Putamen (tissue), 1 donor: ENCODE data around the gene CD79B.

Experiments used
- DNase-seq: peaks from one replicate; pipeline ENCODE4 v3.0.0-alpha.2; 2016; ENCODE audit warnings: low spot score

Gene CD79B

DNA sequence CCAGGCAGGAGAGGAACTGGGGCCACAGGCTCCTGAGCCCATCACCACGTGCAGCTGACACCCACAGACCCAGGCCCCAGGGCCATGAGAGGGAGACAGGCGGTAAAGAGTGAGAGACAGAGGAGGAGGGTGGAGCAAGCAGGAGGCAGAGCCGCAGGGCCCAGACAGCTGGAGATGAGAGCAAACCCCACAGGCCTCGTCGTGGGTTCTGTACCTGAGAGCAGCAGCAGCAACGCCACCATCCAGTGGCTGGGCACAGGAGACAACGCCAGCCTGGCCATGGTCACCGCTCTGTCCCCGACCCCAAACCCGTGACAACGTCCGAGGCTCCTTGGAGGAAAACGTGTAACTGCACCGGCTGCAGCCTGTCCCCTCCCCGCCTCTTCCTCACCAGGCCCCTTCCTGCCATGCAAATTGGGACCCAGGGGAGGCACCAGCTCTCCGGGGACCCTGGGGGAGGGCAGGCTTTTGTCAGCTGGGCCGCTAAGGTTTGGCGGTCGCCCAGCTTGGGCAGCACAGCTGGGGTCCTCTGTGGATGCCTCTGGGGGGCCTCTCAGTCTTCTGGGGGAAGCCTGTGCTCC lies at the start of gene CD79B:
TSS of gene CD79B (minus strand) at position 351 of the 581 bp plus-strand sequence. CDS start at position 281, 70 bp downstream.
- DNase-seq, result no peak

DNA sequence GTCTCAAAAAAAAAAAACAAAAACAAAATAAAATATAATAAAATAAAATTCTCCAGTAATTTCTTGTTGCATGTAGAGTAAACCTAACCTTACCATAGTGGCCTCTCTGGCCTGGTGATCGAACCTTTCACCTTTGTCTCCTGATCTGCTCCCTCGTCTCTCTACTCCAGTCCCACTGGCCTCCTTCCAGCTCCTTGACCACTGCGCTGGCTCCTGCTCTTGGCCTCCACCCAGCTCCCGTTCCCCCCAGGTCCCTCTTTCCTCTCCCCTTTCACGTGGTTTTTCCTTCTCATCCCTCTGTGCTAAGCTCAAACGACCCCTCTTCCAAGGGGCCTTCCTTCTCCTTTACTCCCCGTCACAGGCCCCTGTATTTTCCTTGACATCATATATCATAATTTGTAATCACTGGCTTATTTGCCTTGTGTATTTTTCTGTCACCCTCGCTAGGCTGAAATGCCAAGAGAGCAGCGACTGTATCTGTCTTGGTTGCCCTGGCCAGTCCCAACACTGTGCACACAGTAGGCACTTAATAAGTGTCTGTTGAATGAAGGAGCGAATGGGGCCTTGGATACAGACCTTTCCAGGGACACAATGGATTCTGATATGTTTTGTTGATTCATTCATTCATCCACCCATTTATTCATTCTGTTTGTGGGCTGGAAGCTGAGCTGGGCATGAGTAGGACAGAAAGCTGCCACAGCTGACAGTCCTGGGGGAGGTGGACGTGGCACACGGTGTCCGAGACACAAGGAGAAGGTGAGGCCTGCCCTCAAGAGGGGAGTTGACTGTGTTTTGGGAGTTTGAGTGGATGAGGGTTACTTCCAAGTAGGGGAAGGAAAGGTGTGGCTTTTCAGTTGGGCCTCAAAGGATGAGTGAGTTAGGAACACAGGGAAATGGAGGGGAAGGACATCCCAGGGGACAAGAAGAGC lies 46.4 kb upstream of the CD79B start:
- DNase-seq, result no peak

DNA sequence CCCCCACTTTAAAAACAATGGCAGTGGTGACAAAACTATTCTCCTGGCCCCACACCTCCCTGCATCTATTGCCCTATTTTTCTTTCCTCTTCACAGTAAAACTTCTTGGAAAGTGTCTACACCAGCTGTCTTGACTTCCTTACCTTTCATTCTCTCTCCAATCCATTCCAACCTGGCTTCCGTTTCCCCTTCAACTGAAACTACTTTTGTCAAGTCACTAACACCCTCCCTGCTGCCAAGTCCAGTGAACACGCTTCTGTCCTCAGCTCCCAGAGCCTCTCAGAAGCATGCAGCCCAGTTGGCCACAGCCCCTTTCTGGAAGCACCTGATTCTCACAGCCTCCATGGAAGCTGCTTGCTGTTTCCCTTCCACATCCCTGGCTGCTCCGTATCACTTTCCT lies 44.6 kb upstream of the CD79B start:
- no peak for DNase-seq

DNA sequence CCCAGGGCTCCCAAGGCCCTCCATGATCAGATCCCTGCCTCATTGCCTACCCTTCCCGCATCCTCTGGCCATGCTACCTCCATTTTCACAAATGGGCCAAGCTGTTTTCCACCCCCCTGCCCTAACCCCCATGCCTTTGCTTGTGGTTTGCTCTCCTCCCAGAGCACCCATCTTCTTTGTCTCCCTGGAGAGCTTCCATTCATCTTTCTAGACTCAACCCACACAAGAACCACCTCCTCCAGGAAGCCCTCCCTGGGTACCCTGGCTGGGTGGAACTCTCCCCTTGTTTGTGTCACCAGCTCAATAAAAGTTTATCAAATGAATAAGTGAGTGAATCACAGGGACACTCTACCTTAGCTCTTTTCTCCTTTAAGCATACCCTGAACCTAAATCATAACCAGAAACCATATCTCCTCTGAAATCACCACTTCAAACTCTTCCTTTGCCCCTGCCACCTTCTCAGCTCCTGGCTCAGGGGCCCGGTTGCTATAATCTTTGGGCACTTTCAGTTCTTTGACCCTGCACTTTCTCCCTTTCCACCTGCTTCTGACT lies 43.5 kb upstream of the CD79B start:
- DNase-seq, result no peak

DNA sequence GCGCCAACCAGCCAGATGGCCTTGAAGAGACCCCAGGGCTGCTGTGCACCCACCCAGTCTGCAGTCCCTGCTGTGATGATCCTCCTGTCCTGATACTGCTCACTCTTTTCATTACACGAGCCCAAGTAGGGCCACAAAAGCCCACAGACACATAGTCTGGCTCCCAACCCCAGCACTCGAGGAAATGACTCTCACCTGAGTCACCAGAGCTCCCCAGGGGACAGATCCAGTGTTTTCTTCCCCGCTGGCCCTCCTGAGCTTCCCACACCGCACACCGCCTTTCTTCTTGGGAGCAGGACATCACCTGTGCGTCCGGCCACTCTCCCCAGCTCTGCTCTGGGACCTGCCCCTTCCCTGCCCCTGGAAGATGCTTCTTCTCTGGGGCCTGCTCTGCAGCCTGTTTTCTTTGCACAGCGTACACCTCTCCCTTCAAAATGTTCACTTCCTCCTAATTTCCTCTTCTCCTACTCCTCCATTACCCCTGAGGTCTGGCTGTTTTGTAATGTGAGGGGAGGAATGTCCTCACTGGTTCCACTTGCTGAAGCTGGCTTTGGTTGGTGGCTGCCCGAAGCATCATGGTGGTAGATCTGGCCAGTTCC lies 42.6 kb upstream of the CD79B start:
- no peak for DNase-seq

DNA sequence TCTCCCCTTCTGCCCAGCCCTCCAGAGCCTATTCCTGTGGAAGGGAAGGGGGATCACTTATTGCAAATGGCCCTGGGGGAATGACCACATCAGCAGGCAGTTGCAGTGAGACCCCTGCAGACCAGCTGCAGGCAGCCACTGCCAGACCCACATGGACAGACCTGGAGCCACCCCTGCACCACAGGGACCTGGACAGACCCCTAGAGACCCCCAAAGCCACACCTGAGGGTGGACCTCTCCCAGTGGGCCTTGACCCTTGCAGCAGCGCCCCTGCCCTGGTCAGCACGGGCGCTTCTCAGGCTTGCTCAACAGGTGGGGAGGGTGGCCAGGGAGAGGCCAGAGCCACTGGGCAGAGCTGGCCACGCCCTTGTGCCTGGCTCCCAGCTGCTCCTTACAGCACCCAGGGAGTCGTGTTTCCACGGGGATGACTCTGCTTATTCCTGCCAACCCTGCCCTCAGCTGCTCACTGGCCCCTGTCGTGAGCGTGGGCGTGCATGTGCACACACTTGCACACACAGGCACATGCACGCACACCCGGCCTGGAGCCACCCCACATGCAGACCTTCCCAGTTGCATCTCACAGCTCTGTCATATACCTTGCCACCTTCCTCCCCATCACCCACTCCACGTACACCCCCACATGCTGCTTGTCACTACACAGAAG lies 41.9 kb upstream of the CD79B start:
- DNase-seq, result no peak

DNA sequence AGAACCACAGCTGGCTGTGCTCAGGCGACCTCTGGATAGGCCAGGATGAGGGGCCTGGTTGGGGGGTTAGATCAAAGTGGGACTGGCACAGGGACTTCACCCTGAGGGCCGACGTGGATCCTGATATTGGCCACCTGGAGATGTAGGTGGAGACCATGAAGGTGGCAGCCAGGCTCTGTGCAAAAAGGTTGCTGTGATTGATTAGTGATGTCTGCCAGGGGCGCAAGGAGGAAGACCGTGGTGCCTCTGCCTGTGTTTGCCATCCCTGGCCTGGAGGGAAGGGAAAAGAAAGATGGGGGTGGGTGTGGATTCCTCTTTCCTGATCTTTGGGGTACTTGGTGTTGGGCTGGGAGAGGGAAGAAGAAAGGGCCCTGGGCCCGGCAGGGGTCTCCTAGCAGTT lies 41.1 kb upstream of the CD79B start:
- DNase-seq, result no peak

DNA sequence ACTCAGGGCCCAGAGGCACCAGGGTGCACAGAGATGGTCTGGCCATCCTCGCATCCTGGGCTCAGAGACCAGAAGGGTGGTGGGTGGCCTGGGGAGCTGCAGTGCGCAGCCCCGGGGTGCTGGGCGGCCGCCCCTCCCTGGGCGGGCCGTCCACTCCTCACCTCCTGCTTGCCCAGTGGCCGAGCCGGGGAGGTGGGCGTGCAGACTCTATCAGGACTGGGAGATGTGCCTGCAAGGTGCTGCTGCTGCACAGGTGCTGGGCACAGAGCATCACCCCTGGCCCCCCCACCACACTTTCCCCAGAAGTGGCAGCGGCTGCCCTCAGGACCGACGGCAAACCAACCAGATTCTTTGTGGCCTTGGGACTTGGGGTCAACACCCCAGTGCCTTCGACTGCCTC lies 40.7 kb upstream of the CD79B start, which contains the start of gene SCN4A:
TSS of gene SCN4A (minus strand) at position 123 of the 400 bp plus-strand sequence. CDS start at position 46, 77 bp downstream.
- no peak for DNase-seq

DNA sequence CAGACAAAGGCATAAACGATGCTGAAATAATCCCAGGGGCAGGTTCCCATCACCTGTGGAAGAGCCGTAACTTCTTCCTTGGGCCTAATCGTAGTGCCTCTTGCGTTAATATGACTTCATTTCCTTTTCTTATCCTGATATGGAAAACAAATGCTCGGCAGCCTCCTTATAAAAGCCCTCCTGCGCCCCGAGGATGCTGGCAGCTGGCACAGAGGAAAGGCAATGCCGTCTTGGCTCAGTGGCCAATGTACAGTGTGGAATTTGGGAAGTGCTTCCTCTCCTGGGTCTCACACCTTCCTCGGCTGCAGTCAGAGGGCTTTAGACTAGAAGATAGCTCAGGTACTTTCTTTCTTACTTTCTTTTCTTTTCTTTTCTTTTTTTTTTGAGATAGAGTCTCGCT lies 37.1 kb upstream of the CD79B start:
- DNase-seq, result no peak

DNA sequence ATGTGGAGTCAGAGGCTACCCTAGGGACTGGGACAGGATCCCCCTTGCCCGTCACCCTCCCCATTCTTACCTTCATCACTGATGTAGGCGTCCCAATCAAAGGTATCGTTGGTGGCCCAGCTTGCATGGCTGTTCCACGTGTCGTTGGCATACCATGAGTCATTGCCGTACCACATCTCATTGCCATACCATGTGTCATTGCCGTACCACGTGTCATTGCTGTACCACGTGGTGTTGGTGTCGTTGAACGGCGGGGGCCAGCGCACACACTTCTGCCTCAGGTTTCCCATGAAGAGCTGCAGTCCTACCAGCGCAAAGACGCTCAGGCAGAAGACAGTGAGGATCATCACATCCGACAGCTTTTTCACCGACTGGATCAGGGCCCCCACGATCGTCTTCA lies 35.8 kb upstream of the CD79B start:
- DNase-seq, result no peak

DNA sequence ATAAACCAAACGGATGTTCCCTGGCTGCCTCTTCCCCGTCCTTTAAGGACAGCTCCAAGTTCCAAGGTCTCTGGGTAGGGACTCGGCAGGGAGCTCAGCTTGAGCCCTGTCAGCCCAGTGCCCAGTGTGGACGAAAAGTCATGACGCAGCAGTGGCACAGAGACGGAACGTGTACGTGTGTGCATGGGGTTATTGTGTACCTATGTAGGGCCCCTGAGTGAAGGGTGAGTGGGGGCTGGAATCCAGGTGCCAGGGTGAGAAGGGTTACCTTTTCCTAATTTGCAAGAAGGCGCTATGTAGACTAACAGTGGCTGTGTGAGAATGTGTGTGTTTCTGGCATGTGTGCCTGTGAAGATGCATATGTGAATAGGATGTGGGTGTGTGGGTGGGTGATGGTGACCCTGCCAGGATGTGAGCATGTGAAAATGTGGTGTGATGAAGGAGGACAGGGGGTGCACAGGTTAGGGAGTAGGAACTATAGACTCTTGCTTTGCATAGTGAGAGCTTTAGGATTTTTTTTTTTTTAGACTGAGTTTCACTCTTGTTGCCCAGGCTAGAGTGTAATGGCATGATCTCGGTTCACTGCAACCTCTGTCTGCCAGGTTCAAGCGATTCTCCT lies 34.6 kb upstream of the CD79B start:
- DNase-seq, result no peak

DNA sequence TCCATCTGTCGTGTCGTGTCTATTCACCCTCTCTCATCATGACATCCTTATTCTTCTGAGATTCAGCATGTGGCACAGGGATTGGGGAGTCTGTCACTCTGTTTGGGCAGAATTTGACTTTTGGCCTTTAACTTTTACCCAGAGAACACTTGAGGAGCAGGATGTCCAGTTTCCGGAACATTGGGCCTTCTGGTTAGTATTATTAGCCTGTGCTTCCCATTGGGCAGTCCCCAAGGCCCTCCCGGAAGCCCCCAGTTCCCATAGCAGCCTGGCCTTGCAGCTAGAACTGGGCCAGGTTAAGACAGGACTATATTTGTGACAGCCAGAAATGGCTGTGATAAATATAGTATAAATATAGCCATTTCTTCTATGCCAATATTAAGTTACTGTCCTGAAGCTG lies 31.0 kb upstream of the CD79B start:
- no peak for DNase-seq

DNA sequence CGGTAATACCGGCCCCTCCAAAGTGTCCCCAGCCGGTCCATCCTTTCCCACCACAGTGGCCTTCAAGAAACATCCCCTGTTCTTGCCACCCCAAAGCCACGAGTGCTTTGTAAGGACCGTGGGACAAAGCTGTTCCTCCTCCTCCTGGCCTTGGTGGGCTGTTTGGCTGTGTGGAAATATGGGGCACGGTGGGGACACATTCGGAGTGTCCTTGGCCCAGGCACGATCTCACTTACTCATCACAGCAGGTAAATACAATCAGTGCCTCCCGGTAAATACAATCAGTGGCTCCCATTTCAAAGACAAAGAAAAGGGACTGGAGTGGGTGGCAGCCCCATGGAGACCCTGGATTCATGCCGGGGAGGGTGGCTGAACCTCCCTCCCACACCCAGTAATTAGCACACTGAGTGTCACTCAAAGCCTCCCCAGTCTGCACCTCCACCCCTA lies 30.2 kb upstream of the CD79B start:
- DNase-seq, result no peak

DNA sequence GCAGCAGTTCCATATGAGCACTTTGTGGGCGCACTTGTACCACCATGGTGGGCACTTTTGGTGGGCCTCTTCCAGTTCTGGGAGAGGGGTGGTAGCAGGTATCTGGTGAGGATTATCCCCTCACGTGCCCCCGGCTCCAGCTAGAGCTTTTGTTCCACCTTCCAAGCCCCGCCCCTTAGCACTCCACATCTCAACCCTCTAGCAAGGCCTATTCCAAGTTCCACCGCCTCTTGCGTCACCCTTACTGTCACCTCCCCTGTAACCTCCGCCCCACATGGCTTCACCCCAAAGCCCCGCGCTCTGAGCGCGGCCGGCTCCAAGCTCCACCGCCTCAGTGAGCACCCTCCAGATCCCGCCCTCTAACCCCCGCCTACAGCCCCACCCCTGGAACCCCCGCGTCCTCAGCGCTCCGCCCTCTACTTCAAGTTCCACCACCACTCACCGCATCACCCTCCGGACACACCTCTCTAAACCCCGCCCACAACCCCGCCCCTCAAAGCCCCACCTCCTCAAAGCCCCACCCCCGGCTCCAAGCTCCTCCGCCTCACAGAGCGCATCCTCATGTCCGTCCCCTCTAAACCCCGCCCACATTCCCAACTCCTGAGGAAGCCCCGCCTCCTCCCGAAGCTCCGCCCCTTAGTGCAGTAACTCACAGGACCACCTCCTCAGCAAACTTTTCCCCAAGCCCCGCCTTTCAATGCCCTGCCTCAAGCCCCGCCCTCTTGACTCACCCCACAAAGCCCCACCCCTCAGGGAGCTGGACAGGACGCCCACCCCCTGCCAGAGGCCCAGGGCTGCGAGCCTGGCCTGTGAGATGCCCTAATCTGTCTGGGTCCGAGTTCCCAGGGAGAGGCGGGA lies 29.5 kb upstream of the CD79B start:
- no peak for DNase-seq

DNA sequence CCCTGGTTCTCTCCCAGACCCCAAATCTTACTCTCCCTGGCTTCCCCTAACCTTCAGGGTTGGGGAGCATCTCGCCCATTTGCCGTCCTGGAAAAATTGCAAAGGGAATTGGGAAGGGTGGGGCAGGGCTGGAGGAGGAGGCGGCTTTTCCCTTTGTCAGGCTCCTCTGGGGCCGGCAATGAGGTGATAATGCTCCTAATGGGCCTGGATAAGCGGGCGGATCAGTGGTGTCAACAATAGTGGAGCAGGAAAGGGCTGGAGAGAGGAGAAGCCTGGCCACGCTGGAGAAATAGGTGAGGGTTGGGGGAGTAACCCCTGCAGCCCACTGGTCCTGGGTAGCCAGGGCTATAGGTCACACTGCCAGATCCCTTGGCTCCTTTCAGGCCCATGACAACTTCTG lies 28.3 kb upstream of the CD79B start:
- no peak for DNase-seq

DNA sequence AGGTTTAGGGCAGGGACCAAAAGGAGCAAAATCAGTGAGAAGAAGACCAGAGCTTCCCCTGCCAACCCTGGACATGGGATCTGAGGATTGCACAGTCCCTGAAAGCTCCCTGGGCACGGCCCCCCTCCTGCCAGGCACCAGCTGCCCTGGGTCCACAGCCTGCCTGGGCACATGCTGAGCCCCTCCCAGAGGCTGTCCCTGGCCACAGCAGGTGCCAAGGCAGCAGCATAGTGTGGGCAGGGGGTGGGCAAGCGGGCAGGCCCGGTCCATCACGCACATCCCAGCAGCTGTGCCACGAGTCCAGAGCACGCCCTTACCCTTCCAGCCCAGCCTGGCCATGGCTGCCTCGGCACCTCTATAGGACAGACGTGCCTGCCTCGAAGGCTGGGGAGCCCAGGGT lies 27.9 kb upstream of the CD79B start:
- no peak for DNase-seq

DNA sequence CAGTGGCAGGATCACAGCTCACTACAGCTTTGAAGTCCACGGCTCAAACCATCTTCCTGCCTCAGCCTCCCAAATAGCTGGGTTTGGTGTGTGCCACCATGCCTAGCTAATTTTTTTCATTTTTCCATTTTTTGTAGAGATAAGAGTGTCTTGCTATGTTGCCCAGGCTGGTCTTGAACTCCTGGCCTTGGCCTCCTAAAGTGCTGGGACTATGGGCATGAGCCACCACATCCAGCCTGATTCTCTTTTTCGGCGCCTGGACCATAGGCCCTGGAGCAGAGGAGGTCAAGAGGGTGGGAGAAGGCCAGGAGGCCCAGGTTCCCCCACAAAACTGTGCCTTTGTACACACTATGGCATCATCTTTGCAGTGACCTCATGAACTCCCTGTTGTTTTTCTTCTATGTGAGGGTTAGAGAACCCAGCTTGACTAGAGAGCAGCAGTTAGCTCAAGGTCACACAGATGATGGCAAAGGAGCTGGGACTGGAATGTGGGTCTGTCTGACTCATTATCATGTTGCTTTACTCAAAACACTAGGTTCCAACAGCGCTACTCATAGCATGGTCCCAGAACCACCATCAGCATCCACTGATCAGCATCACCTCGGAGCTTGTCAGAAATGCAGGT lies 24.3 kb upstream of the CD79B start:
- no peak for DNase-seq

DNA sequence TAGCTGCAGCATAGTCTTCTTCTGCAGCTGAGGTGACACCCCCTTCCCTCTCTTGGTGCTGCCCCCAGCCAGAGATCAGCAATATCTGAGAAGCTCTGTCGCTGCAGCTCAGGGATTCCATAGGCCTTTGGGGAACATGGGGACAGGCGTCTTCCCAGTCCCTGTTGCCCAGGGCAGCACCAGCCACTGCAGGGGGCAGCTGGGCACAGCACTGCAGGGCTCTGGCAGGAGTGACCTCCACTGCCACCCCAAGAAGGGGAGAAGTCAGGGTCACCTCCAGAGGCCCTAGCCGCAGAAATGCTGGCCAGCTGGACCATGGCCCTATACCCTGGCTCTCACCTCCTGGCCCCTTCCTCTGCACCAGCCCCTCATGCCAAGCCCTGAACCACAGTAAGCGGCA lies 23.7 kb upstream of the CD79B start:
- no peak for DNase-seq

DNA sequence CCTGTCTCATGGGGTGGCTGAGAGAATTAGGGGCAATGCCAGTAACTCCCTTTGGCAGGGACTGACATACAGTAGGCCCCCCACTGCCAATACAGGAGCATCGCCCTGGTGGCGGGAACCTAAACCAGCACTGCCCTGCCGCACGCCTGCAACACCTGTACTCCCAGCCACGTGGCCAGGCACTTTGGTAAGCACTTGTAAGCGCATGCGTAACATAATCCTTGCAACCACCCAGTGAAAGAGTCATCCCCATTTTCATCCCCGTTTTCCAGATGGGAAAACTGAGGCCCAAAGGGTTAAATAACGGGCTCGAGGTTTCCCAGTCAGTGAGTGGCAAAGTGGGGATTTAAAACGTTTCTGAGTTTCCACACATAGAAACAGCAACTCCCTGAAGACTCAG lies 23.1 kb upstream of the CD79B start:
- DNase-seq, result no peak

DNA sequence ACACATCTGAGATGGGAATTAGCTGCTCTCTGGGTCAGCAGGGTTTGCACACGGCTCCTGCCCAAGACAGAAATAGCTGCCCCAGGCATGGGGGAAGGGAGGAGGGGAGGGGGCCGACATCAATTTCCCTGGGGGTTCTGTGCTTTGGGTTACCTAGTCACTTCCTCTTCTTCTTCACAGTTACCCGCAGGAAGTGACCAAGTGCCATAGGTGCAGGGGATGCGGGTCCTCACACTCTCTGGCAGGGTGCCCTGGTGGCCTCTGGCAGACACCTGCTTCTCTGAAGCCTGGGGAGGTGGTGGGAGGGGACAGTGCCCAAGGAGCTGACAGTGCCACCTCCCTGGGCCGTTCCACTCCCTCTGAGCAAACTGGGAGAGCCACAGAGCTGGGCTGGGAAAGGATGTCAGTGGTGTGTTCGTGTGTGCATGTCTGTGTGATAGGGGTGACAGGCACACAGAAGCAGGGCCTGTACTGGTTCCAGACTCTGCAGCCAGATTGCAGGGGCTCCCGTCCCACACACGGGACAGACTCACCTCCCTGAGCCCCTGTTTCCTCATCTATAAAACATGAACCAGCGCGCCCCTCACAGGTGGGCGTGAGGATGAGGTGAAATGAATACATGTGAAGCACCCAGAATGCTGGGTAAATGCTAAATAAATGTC lies 22.4 kb upstream of the CD79B start:
- no peak for DNase-seq
